MM.1S (cell line): ENCODE results near the gene FCRL6.

Experiments used
- DNase-seq: peaks from one replicate; pipeline ENCODE4 v3.0.0-alpha.2; 2015
- H2AFZ ChIP-seq: fragments of 300-600 bp; sonication (generic); 2 replicates; pipeline ENCODE4 v1.6.0; 2016; ENCODE audit warnings: antibody characterized with exemption, low read length
- H3F3A ChIP-seq: fragments of 300-600 bp; sonication (generic); 2 replicates; pipeline ENCODE4 v1.6.1; 2016; ENCODE audit warnings: mild to moderate bottlenecking, antibody characterized with exemption, low read length, moderate library complexity, mixed read lengths; ENCODE audit not compliant: insufficient read depth
- H3K27ac ChIP-seq: fragments of 300-600 bp; sonication (generic); 2 replicates; pipeline ENCODE4 v1.5.1; 2016; ENCODE audit warnings: mild to moderate bottlenecking, low read length
- H3K27me3 ChIP-seq: fragments of 300-600 bp; sonication (generic); replicated peaks from 2 replicates; pipeline ENCODE4 v1.6.0; 2016; ENCODE audit warnings: low read length; ENCODE audit not compliant: insufficient read depth
- H3K36me3 ChIP-seq: fragments of 300-600 bp; sonication (generic); replicated peaks from 2 replicates; pipeline ENCODE4 v1.6.1; 2016; ENCODE audit warnings: mild to moderate bottlenecking, low read length, mixed read lengths; ENCODE audit not compliant: insufficient read depth
- H3K4me1 ChIP-seq: fragments of 300-600 bp; sonication (generic); 2 replicates; pipeline ENCODE4 v1.6.1; 2016; ENCODE audit warnings: low read length, mixed read lengths
- H3K4me2 ChIP-seq: fragments of 300-600 bp; sonication (generic); 2 replicates; pipeline ENCODE4 v1.6.0; 2016; ENCODE audit warnings: low read depth, low read length
- H3K4me3 ChIP-seq: fragments of 300-600 bp; sonication (generic); 2 replicates; pipeline ENCODE4 v1.5.1; 2016; ENCODE audit warnings: low read length, mixed read lengths
- H3K79me2 ChIP-seq: fragments of 300-600 bp; sonication (generic); 2 replicates; pipeline ENCODE4 v1.6.1; 2016; ENCODE audit warnings: mixed run types, low read length, mixed read lengths
- H3K9ac ChIP-seq: fragments of 300-600 bp; sonication (generic); 2 replicates; pipeline ENCODE4 v1.6.1; 2016; ENCODE audit warnings: low read length, mixed read lengths
- H3K9me2 ChIP-seq: fragments of 300-600 bp; sonication (generic); replicated peaks from 2 replicates; pipeline ENCODE4 v1.6.1; 2016; ENCODE audit warnings: mild to moderate bottlenecking, low read length, mixed read lengths; ENCODE audit not compliant: insufficient read depth
- H3K9me3 ChIP-seq: fragments of 300-600 bp; sonication (generic); replicated peaks from 2 replicates; pipeline ENCODE4 v1.6.1; 2016; ENCODE audit warnings: mild to moderate bottlenecking, low read length, mixed read lengths; ENCODE audit not compliant: insufficient read depth
- H4K20me1 ChIP-seq: fragments of 300-600 bp; sonication (generic); 2 replicates; pipeline ENCODE4 v1.6.1; 2016; ENCODE audit warnings: mild to moderate bottlenecking, low read length, moderate library complexity, mixed read lengths; ENCODE audit not compliant: insufficient read depth
- CTCF ChIP-seq: fragments of 300-600 bp; sonication (generic); IDR thresholded peaks from 2 replicates; pipeline ENCODE4 v1.5.1; 2016; ENCODE audit warnings: antibody characterized with exemption, low read length, mixed read lengths
- EZH2 ChIP-seq: fragments of 300-600 bp; sonication (generic); optimal IDR thresholded peaks from 2 replicates; pipeline ENCODE3; 2017; ENCODE audit warnings: low read depth, mild to moderate bottlenecking, antibody characterized with exemption, low read length, mixed read lengths
- EZH2phosphoT487 ChIP-seq: fragments of 300-600 bp; sonication (generic); IDR thresholded peaks from 2 replicates; pipeline ENCODE4 v1.6.1; 2018; ENCODE audit warnings: antibody characterized with exemption, low read length

FCRL6 gene

GRCh38 chr1:159838715-159839114 lies 36.6 kb downstream of the FCRL6 start:
- H3K79me2 ChIP-seq, result no peaks in the 10 kb centered on the region
- no peak overlapping the region for H3K4me3 ChIP-seq
- TF ChIP-seq CTCF (no peak), EZH2 (no peak), EZH2phosphoT487 (no peak)
- no peak overlapping the region for H3K9ac ChIP-seq
- H3K4me1 ChIP-seq, result no peaks in the 10 kb centered on the region
- no peak overlapping the region for H3K27ac ChIP-seq
- H3K36me3 ChIP-seq, result no peaks in the 10 kb centered on the region
- H3K9me3 ChIP-seq, result no peaks in the 10 kb centered on the region
- H2AFZ ChIP-seq, result no peak overlapping the region
- H3K9me2 ChIP-seq, result no peaks in the 10 kb centered on the region
- no peaks in the 10 kb centered on the region for H3K27me3 ChIP-seq
- no peak for DNase-seq
- H3K4me2 ChIP-seq, result no peak overlapping the region
- no peaks in the 10 kb centered on the region for H4K20me1 ChIP-seq
- H3F3A ChIP-seq, result no peaks in the 10 kb centered on the region

GRCh38 chr1:159839116-159839849 lies 37.1 kb downstream of the FCRL6 start:
- no peaks in the 10 kb centered on the region for H3K4me1 ChIP-seq
- H3K9ac ChIP-seq, result no peak overlapping the region
- no peaks in the 10 kb centered on the region for H3K36me3 ChIP-seq
- TF ChIP-seq EZH2 (no peak), CTCF (no peak), EZH2phosphoT487 (no peak)
- no peaks in the 10 kb centered on the region for H3K27me3 ChIP-seq
- H3K9me3 ChIP-seq, result no peaks in the 10 kb centered on the region
- no peak overlapping the region for H2AFZ ChIP-seq
- no peaks in the 10 kb centered on the region for H3F3A ChIP-seq
- no peak overlapping the region for H3K4me3 ChIP-seq
- H3K79me2 ChIP-seq, result no peaks in the 10 kb centered on the region
- H3K27ac ChIP-seq, result no peak overlapping the region
- no peaks in the 10 kb centered on the region for H3K9me2 ChIP-seq
- H4K20me1 ChIP-seq, result no peaks in the 10 kb centered on the region
- H3K4me2 ChIP-seq, result no peak overlapping the region
- DNase-seq, result no peak

GRCh38 chr1:159841749-159842148 lies 39.6 kb downstream of the FCRL6 start:
- no peak for TF ChIP-seq CTCF
- TF ChIP-seq EZH2, result no peak
- no peaks in the 10 kb centered on the region for H3K9me3 ChIP-seq
- no peak overlapping the region for H2AFZ ChIP-seq
- H3K36me3 ChIP-seq, result no peaks in the 10 kb centered on the region
- no peaks in the 10 kb centered on the region for H3K27me3 ChIP-seq
- no peaks in the 10 kb centered on the region for H4K20me1 ChIP-seq
- no peaks in the 10 kb centered on the region for H3K79me2 ChIP-seq
- H3K27ac ChIP-seq, result no peak overlapping the region
- H3F3A ChIP-seq, result no peaks in the 10 kb centered on the region
- H3K4me3 ChIP-seq, result no peak overlapping the region
- DNase-seq, result no peak
- H3K4me1 ChIP-seq, result no peaks in the 10 kb centered on the region
- no peaks in the 10 kb centered on the region for H3K9me2 ChIP-seq
- no peak overlapping the region for H3K4me2 ChIP-seq
- H3K9ac ChIP-seq, result no peak overlapping the region
